AG10803 (cell line): Measurements from ENCODE around the gene TRMT6.

Experiments used
- DNase-seq: peaks from one replicate; pipeline ENCODE4 v3.0.0; 2010; ENCODE audit warnings: low read depth
- H3K4me3 ChIP-seq: 2 replicates; pipeline ENCODE4 v1.5.1; 2011; ENCODE audit warnings: mild to moderate bottlenecking, low read length, control low read depth
- TF ChIP-seq, protein P1 (sequence below): conservative IDR thresholded peaks from 2 replicates; pipeline ENCODE4 v1.5.1; 2011; ENCODE audit warnings: mild to moderate bottlenecking, low read length, control low read depth, inconsistent platforms

TRMT6 gene

GRCh38 chr20:5910186-5910585 lies 40.1 kb downstream of the TRMT6 start:
- no peak overlapping the region for H3K4me3 ChIP-seq
- TF ChIP-seq, protein P1, sequence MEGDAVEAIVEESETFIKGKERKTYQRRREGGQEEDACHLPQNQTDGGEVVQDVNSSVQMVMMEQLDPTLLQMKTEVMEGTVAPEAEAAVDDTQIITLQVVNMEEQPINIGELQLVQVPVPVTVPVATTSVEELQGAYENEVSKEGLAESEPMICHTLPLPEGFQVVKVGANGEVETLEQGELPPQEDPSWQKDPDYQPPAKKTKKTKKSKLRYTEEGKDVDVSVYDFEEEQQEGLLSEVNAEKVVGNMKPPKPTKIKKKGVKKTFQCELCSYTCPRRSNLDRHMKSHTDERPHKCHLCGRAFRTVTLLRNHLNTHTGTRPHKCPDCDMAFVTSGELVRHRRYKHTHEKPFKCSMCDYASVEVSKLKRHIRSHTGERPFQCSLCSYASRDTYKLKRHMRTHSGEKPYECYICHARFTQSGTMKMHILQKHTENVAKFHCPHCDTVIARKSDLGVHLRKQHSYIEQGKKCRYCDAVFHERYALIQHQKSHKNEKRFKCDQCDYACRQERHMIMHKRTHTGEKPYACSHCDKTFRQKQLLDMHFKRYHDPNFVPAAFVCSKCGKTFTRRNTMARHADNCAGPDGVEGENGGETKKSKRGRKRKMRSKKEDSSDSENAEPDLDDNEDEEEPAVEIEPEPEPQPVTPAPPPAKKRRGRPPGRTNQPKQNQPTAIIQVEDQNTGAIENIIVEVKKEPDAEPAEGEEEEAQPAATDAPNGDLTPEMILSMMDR: no peak
- no peak for DNase-seq

- H3K4me3 ChIP-seq: no peak overlapping the region
- TF ChIP-seq, protein P1: no peak
- no peak for DNase-seq
These were observed 41.4 kb downstream of the TRMT6 start for GRCh38 chr20:5908981-5909380.

- TF ChIP-seq, protein P1: no peak
- DNase-seq: no peak
- H3K4me3 ChIP-seq: no peak overlapping the region
These were observed 49.4 kb downstream of the TRMT6 start for GRCh38 chr20:5900908-5901307.

- H3K4me3 ChIP-seq: no peak overlapping the region
- TF ChIP-seq, protein P1: no peak
- DNase-seq: no peak
These were observed 50.9 kb downstream of the TRMT6 start for GRCh38 chr20:5899444-5899843.

DNA sequence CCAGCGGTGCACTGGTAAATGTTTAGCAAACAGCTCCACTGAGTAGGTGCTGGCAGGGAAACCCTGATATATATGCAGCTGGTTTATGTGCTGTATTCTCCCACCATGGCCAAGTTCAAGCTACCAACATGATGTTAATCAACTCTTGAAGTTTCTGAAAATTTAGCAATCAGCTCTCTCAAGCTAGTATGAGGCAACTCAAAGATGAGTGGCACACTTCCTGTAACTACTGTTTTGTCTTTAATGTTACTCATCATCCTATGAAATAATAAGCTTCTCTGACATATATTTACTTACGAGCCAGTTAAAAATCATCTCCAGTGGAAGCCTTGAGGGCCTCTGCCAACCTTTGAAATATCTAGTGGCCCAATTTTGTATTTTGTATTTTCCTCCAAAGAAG lies 54.7 kb downstream of the TRMT6 start:
- no peak overlapping the region for H3K4me3 ChIP-seq
- no peak for DNase-seq
- TF ChIP-seq, protein P1: no peak

- H3K4me3 ChIP-seq: no peak overlapping the region
- TF ChIP-seq, protein P1: no peak
- no peak for DNase-seq
These were observed 56.7 kb downstream of the TRMT6 start for GRCh38 chr20:5893621-5894020.

DNA sequence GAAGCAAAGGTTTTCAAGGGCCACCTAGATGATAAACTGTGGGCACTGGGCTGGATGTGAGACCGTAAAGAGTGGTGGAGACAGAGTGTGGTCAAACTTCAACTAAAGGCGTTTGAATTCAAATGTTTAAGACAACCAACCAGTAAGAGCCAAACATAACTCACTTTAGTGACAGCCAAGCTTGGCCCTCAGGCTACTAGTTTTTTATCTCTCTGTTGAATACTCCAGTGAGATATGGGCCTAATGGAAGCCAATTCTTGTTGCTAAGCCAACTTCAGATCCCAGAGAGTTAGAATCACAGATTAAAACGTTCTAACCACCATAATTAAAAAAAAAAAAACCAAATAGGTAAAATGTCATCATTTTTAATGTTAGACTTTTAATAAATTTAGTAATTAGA lies 57.3 kb downstream of the TRMT6 start:
- TF ChIP-seq, protein P1: no peak
- no peak overlapping the region for H3K4me3 ChIP-seq
- no peak for DNase-seq
